ENCODE measurements around the gene IGF1R.

DNA sequence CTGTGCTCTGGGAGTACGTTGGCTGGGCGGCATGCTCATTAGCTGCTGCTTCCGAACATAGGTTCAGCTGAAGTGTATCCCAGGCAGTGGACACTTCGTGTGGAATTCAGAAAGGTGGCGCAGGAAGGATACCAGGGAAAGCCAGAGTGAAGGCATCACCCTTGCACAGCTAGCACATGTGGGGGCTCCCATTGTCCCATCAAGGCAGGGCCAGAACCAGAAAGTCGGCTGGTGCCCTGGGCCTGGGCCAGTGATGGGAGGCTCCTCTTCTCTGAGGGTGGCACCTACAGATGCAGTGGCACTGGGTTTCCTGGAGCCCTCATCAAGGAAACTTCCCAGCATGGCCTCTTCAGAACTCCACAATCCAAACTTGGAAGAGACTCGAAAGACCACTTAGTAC is 302.7 kb downstream of the IGF1R start:
- TF ChIP-seq, protein P1, sequence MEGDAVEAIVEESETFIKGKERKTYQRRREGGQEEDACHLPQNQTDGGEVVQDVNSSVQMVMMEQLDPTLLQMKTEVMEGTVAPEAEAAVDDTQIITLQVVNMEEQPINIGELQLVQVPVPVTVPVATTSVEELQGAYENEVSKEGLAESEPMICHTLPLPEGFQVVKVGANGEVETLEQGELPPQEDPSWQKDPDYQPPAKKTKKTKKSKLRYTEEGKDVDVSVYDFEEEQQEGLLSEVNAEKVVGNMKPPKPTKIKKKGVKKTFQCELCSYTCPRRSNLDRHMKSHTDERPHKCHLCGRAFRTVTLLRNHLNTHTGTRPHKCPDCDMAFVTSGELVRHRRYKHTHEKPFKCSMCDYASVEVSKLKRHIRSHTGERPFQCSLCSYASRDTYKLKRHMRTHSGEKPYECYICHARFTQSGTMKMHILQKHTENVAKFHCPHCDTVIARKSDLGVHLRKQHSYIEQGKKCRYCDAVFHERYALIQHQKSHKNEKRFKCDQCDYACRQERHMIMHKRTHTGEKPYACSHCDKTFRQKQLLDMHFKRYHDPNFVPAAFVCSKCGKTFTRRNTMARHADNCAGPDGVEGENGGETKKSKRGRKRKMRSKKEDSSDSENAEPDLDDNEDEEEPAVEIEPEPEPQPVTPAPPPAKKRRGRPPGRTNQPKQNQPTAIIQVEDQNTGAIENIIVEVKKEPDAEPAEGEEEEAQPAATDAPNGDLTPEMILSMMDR (conservative IDR thresholded peaks at IDR 0.05): no peak
- no peak for TF ChIP-seq EZH2 (IDR thresholded peaks at IDR 0.05; ENCODE audit: low read depth)
